ENCODE data around the gene UVRAG.
"Not testable (repeated sequence)": the region's sequence is repeated elsewhere in the genome, so short reads cannot be mapped to it uniquely, and the experiment has no call there.

UVRAG gene

DNA sequence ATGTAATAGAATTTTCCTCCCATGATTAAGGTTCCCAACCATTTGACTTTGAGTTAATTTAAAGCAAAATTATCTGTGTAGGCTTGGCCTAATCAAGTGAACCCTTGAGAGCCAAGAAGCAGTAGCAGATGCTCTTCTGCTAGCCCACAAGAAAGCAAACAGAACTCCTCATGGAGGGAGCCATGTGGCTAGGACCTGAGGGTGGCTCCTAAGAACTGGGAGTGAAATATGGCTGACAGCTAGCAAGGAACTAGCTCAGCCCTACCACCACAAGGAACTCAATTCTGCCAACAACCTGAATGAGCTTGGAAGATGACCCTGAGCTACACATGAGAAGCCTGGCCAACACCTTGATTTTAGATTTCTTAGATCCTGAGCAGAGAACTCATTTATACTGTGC is 223.6 kb downstream of the UVRAG start:
- no peaks in the 10 kb centered on the region for H3K9me3 ChIP-seq (ENCODE audit: control insufficient read depth, insufficient read depth, low read length)
- no peaks in the 10 kb centered on the region for H3K36me3 ChIP-seq (ENCODE audit: insufficient read depth, low read length)
- no peaks in the 10 kb centered on the region for H3K4me1 ChIP-seq (ENCODE audit: insufficient read depth, low read length)
- H3K9ac ChIP-seq (ENCODE audit: low read depth, low read length), result no peak overlapping the region

DNA sequence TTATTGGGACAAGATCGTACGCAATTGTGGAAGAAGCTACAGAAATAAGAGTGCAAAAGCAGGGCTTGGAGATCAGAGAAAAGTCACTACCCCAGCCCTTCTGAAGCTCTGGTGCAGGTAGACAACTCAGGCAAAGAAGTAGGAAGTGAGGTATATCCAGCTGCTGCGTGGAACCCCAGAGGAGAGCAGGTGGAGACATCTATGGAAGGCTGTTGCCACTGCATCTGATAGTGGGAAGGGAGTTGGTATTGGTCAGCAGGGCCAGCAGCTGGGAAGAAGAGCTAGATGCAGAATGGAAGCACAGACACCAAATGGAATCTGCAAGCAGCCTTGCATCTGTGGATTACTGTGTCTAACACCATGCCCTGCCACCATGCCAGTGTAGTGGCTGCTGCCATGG is 226.2 kb downstream of the UVRAG start:
- Histone ChIP-seq H3K36me3 (ENCODE audit: insufficient read depth, low read length) (no peaks in the 10 kb centered on the region; the same call in 1 of the 2 replicates), H3K9ac (ENCODE audit: low read depth, low read length) (no peak overlapping the region), H3K9me3 (ENCODE audit: control insufficient read depth, insufficient read depth, low read length) (no peaks in the 10 kb centered on the region), H3K4me1 (ENCODE audit: insufficient read depth, low read length) (no peaks in the 10 kb centered on the region)

DNA sequence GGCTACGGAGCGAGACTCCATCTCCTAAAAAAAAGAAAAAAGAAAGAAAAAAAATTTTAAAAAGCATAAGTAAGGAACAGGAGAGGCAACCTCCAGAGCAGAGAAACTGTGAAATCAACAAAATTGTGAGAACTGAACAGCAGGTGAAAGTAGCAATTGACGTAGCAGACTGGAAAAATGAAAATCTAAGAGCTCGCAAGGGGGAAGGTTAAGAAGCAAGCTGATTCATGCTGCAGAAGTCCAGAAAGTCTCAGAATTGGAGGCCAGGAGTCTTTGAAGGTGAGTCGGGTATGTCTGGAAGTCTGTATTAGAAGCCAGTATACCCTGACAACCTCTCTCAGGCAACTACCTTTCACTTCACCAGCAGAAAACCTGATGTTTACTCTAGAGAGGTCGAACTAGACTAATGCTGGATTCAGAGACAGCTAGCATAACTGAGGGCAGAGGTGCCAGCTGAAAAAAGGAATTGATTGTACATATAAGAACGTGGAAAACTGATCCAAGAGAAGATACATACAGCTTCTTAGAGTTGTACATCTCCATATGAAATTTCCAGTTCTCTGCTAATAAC is 229.8 kb downstream of the UVRAG start:
- Histone ChIP-seq H3K9me3 (ENCODE audit: control insufficient read depth, insufficient read depth, low read length) (peaks cover 17% of the 10 kb centered on the region), H3K9ac (ENCODE audit: low read depth, low read length) (no peak overlapping the region), H3K4me1 (ENCODE audit: insufficient read depth, low read length) (no peaks in the 10 kb centered on the region), H3K36me3 (ENCODE audit: insufficient read depth, low read length) (no peaks in the 10 kb centered on the region; the same call in 1 of the 2 replicates)

DNA sequence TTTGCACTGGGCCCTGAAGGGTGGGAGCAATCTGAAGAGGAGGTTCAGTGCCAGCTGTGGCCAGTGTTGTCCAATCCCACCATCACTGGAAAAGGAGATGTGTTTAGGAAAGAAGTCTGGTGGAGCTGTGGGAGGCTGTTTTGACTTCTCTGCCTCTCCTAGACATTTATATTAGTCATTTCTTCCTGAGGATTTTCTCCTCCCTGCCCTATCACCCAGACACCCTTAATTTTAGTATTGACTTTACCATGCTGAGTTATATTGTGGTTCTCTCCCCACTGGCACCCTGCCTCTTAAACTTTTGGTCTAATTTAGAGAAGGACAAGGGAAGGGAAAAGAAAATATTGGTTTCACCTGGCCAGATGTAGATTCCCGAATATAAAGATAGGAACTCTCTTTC is 232.2 kb downstream of the UVRAG start:
- Histone ChIP-seq H3K9me3 (ENCODE audit: control insufficient read depth, insufficient read depth, low read length) (peaks cover 19% of the 10 kb centered on the region), H3K4me1 (ENCODE audit: insufficient read depth, low read length) (no peaks in the 10 kb centered on the region), H3K9ac (ENCODE audit: low read depth, low read length) (no peak overlapping the region), H3K36me3 (ENCODE audit: insufficient read depth, low read length) (no peaks in the 10 kb centered on the region; the same call in 1 of the 2 replicates)

DNA sequence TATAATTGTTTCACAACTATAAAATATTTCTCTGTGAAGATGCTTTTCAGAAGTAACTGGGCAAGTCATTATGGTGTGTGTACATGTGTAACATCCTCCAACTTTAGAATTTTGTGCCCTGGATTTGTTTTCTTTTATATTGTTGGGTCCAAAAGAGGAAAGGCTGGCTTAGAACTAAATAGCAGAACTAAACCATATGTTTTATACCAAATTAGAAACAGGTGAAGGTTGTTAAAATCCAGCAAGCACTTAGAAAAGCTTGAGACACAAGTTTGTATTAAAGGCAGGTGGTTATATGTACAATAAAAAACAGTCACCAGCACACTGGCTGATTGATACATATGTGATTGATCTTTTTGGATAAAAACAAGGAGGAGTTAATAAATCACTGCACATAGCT is 232.8 kb downstream of the UVRAG start:
- no peaks in the 10 kb centered on the region; the same call in 1 of the 2 replicates for H3K36me3 ChIP-seq (ENCODE audit: insufficient read depth, low read length)
- no peaks in the 10 kb centered on the region for H3K4me1 ChIP-seq (ENCODE audit: insufficient read depth, low read length)
- H3K9me3 ChIP-seq (ENCODE audit: control insufficient read depth, insufficient read depth, low read length), result peaks cover 19% of the 10 kb centered on the region

DNA sequence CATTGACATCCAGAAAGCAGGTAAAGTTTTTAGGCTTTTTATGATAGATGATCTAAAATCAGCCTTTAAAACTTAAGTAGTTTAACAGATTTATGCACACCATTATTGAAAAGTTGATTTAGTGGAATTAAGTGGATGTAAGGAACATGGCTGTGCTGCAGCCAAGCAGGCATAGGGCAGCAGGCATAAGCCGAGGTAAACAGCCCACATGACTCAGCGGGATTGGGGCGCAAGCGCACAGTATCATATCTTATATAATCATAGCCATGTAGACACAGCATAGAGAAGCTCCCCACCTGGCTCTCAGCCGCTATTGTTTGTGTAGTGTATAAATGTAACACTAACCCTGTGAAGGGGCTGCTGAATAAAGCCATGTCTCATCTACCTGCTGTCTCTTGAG is 233.8 kb downstream of the UVRAG start:
- Histone ChIP-seq H3K9me3 (ENCODE audit: control insufficient read depth, insufficient read depth, low read length) (peaks cover 19% of the 10 kb centered on the region), H3K9ac (ENCODE audit: low read depth, low read length) (no peak overlapping the region), H3K36me3 (ENCODE audit: insufficient read depth, low read length) (no peaks in the 10 kb centered on the region; the same call in 1 of the 2 replicates)

More for the DNA sequence above, 232.8 kb downstream of the UVRAG start:
- no peak overlapping the region for H3K9ac ChIP-seq (ENCODE audit: low read depth, low read length)

DNA sequence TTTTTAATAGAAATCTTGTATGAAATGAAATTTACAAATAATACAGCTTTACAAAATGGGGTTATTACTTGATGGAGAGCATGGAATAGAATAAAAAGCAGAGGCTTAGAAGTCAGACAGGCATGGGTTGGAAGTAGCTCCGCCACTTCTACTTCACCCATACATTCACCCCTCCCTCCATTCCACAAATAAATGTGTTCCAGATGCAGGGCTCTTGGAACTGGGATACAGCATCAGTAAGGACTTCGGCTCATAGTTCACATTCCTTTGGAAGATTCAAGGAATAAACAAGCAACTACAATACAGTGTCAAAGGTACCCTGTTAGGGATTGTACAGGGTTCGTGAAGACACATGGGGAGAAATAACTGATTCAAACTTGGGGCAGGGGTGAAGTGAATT is 234.5 kb downstream of the UVRAG start:
- Histone ChIP-seq H3K4me1 (ENCODE audit: insufficient read depth, low read length) (no peaks in the 10 kb centered on the region), H3K9ac (ENCODE audit: low read depth, low read length) (no peak overlapping the region), H3K9me3 (ENCODE audit: control insufficient read depth, insufficient read depth, low read length) (peaks cover 19% of the 10 kb centered on the region), H3K36me3 (ENCODE audit: insufficient read depth, low read length) (no peaks in the 10 kb centered on the region)

More for the DNA sequence above, 233.8 kb downstream of the UVRAG start:
- H3K4me1 ChIP-seq (ENCODE audit: insufficient read depth, low read length), result no peaks in the 10 kb centered on the region

DNA sequence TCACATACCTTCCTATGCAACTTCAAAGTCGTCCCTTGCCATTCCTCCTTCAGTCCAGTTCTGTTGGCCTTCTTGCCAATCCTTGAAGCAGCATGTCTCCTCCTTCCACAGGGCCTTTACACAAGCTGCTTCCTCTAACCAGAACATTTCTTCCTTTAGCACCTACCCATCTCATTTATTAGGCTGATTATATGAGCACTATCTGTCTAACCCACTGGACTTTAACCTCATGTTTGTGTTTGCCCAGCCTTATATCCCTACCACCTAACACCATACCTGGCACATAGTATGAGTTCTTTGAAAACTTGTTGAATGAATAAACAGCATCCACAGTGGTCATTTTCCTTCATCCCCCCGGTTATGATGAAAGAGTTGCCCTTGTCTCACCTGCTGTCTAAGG is 236.9 kb downstream of the UVRAG start:
- no peaks in the 10 kb centered on the region for H3K36me3 ChIP-seq (ENCODE audit: insufficient read depth, low read length)
- H3K9ac ChIP-seq (ENCODE audit: low read depth, low read length), result no peak overlapping the region
- H3K9me3 ChIP-seq (ENCODE audit: control insufficient read depth, insufficient read depth, low read length), result peaks cover 19% of the 10 kb centered on the region
- H3K4me1 ChIP-seq (ENCODE audit: insufficient read depth, low read length), result no peaks in the 10 kb centered on the region

DNA sequence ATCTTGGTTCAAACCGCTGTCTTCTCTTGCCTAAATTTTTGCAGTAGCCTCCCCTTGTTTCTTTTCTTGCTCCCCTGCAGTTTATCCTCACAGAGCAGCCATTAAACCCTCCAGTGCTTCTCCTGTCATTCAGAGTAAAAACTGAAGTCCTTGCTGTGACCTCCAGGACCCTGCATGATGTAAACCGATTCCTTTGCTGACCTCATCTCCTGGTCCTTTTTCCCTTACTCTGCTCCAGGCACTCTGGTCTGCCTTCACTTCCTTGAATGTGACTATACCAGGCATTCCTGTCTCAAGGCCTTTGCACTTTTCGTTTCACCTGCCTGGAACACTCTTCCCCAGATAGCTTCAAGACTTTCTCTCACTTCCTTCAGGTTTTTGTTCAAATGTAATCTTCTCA is 239.3 kb downstream of the UVRAG start:
- Histone ChIP-seq H3K36me3 (ENCODE audit: insufficient read depth, low read length) (no peaks in the 10 kb centered on the region), H3K9me3 (ENCODE audit: control insufficient read depth, insufficient read depth, low read length) (peaks cover 7% of the 10 kb centered on the region; the same call in 1 of the 2 replicates), H3K4me1 (ENCODE audit: insufficient read depth, low read length) (no peaks in the 10 kb centered on the region), H3K9ac (ENCODE audit: low read depth, low read length) (no peak overlapping the region)

DNA sequence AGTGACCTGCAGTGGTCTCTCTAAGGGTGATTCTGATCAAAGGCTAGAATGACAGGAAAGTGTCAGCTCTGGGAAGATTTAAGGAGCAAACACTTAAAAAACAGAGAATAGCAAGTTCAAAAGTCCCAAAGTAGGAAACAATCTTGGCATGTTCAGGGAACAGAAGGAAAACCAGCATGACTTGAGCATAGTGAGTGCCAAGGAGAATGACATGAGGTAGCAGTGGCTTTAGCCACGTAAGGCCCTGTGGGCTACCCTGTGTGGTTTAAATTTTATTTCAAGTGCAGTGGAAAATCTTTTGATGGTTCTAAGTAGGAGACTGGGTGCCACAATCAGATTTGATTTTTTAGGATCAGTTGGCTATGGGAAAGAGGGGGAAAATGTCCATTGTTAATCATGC is 241.9 kb downstream of the UVRAG start:
- Histone ChIP-seq H3K9ac (ENCODE audit: low read depth, low read length) (no peak overlapping the region), H3K36me3 (ENCODE audit: insufficient read depth, low read length) (no peaks in the 10 kb centered on the region), H3K9me3 (ENCODE audit: control insufficient read depth, insufficient read depth, low read length) (no peaks in the 10 kb centered on the region), H3K4me1 (ENCODE audit: insufficient read depth, low read length) (no peaks in the 10 kb centered on the region)

DNA sequence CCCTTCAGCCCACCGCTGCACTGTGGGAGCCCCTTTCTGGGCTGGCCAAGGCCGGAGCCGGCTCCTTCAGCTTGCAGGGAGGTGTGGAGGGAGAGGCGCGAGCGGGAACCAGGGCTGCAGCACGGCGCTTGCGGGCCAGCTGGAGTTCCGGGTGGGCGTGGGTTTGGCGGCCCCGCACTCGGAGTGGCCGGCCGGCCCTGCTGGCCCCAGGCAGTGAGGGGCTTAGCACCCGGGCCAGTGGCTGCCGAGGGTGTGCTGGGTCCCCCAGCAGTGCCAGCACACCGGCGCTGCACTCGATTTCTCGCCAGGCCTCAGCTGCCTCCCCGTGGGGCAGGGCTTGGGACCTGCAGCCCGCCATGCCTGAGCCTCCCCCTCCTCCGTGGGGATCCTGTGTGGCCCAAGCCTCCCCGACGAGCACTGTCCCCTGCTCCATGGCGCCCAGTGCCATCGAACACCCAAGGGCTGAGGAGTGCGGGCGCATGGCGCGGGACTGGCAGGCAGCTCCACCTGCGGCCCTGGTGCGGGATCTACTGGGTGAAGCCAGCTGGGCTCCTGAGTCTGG is 245.5 kb downstream of the UVRAG start:
- not testable (repeated sequence) for H3K36me3 ChIP-seq (ENCODE audit: insufficient read depth, low read length); H3K9ac ChIP-seq (ENCODE audit: low read depth, low read length); H3K9me3 ChIP-seq (ENCODE audit: control insufficient read depth, insufficient read depth, low read length); H3K4me1 ChIP-seq (ENCODE audit: insufficient read depth, low read length)

DNA sequence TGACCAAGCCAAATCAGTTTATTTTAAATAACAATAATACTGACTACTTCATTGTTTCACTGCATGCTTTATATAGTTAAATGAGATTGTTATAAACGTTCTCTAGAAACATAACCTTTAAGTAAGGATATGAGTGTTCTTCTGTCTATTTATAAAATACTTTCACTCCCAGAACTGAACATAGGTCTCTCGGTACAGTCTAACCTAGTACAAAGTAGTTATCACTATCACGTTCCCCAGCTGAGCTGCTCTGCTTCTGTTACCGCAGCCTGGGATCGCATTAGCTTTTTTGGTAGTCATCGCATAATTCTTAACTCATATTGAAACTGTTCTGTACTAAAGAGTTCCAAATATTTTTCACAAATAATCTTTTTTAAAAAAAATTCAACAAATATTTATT is 247.7 kb downstream of the UVRAG start:
- Histone ChIP-seq H3K9me3 (ENCODE audit: control insufficient read depth, insufficient read depth, low read length) (no peaks in the 10 kb centered on the region), H3K4me1 (ENCODE audit: insufficient read depth, low read length) (peaks cover 5% of the 10 kb centered on the region; the same call in 1 of the 2 replicates), H3K9ac (ENCODE audit: low read depth, low read length) (no peak overlapping the region), H3K36me3 (ENCODE audit: insufficient read depth, low read length) (no peaks in the 10 kb centered on the region)

DNA sequence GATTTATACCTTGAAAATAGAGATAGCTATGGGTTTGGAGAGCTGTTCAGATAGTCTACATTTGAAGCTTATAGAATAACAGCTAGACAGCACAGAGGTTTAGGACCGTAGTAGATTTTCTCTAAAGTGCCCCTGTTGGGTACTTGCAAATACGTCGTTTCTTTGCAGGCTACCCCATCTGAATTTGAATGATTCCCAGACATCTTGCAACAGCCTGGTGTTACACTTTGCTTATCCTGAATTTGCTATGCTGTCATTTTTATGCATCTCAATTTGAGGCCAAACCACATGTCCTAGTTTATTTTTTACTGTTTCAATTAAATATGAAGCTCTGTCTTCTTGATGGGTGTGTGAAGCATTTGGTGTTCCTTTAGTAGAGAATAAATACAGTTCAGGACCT is 249.2 kb downstream of the UVRAG start:
- Histone ChIP-seq H3K36me3 (ENCODE audit: insufficient read depth, low read length) (no peaks in the 10 kb centered on the region), H3K9ac (ENCODE audit: low read depth, low read length) (no peak overlapping the region), H3K4me1 (ENCODE audit: insufficient read depth, low read length) (peaks cover 5% of the 10 kb centered on the region; the same call in 1 of the 2 replicates), H3K9me3 (ENCODE audit: control insufficient read depth, insufficient read depth, low read length) (no peaks in the 10 kb centered on the region)

DNA sequence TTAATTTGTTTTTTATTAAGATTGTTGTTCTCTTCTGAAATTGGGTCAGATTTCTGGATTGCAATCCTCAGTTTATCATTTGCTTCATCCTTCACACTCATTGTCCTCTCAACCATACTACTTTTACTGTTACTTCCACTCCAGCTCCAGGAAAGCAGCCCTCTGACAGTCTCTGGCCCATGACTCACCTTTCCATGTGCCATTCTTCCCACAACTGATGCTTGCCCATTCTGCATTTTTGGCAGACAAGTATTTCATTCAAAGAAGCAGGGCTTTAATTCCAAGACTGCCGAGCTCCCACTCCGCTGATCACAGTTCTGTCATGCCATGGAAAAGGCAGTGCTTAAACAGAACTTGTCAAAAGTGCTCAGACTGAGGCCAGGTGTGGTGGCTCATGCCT is 252.1 kb downstream of the UVRAG start:
- peaks cover 5% of the 10 kb centered on the region; the same call in 1 of the 2 replicates for H3K4me1 ChIP-seq (ENCODE audit: insufficient read depth, low read length)
- H3K9me3 ChIP-seq (ENCODE audit: control insufficient read depth, insufficient read depth, low read length), result no peaks in the 10 kb centered on the region
- H3K36me3 ChIP-seq (ENCODE audit: insufficient read depth, low read length), result no peaks in the 10 kb centered on the region
- no peak overlapping the region for H3K9ac ChIP-seq (ENCODE audit: low read depth, low read length)

DNA sequence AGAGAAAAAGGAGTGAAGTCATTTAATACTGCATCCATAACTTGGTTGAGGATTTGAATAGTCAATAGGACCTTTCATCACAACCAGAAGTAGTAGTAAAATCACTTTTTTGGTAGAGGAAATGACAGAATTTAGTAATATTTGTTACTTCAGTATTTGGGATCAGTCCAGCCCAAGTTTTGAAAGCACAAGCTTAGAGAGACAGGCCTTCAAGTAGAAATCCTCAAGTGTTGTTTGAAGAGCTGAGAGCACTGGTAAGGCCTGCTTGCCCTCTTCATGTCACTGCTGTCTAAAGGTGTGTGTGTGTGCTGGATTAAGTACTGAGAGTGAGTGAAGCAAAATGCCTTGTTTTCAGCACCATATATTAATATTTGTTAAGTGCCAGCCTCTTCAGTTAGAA is 254.0 kb downstream of the UVRAG start:
- no peak overlapping the region for H3K9ac ChIP-seq (ENCODE audit: low read depth, low read length)
- peaks cover 4% of the 10 kb centered on the region; the same call in 1 of the 2 replicates for H3K4me1 ChIP-seq (ENCODE audit: insufficient read depth, low read length)
- no peaks in the 10 kb centered on the region for H3K36me3 ChIP-seq (ENCODE audit: insufficient read depth, low read length)
- H3K9me3 ChIP-seq (ENCODE audit: control insufficient read depth, insufficient read depth, low read length), result no peaks in the 10 kb centered on the region

All from ES-I3 (cell line).